ENCODE data around the gene OGG1. TPM values are rescaled to one million over a fixed set of nuclear protein-coding genes. Genes with fewer than 3 reads are reported as not detected.

Gene OGG1
- total and polyA plus RNA-seq, 9 of the 15 experiments (the other 6 are each of a cell fraction or from before 2014, with no cell fraction given): 6.6 to 33.0 (median 24.4) TPM

- TF ChIP-seq ELF4 (CRISPR knock-in tag; IDR thresholded peaks at IDR 0.05): no peak
- no peak for TF ChIP-seq ZNF707 (CRISPR knock-in tag; conservative IDR thresholded peaks at IDR 0.05)
- 0 out of 2 replicates have a peak, but pooled peaks have one; percentile 31 for TF ChIP-seq GABPB1 (CRISPR knock-in tag; IDR thresholded peaks at IDR 0.05)
- TF ChIP-seq ZNF384 (IDR thresholded peaks at IDR 0.05; ENCODE audit: low read depth, low read length): no peak
- no peak for TF ChIP-seq RBM22 (IDR thresholded peaks at IDR 0.05; ENCODE audit: low read depth, low read length, poor library complexity, severe bottlenecking)
- no peak for TF ChIP-seq ILK (tag; IDR thresholded peaks at IDR 0.05; ENCODE audit: borderline replicate concordance, low read depth)
- no peak for TF ChIP-seq HDAC1 (IDR thresholded peaks at IDR 0.05)
- peak in 1 of 2 experiments; percentile 3; a peak in 1 of 4 replicates for TF ChIP-seq ETV6 (IDR thresholded peaks at IDR 0.05; ENCODE audit: borderline replicate concordance in 1 of 2, low read depth in 2 of 2, low read length in 1 of 2)
- no peak for TF ChIP-seq ETV6 (CRISPR knock-in tag; IDR thresholded peaks at IDR 0.05; ENCODE audit: borderline replicate concordance)
- TF ChIP-seq FIP1L1 (IDR thresholded peaks at IDR 0.05; ENCODE audit: low read depth, low read length, poor library complexity, severe bottlenecking): no peak
- TF ChIP-seq SNRNP70 (optimal IDR thresholded peaks at IDR 0.05; ENCODE audit: low read depth, low read length): no peak
- peak; percentile 40; the same call in 1 of the 2 replicates for TF ChIP-seq ZNF589 (CRISPR knock-in tag; IDR thresholded peaks at IDR 0.05; ENCODE audit: low read depth)
- no peak for TF ChIP-seq E2F5 (CRISPR knock-in tag; IDR thresholded peaks at IDR 0.05)
- TF ChIP-seq XRCC3 (IDR thresholded peaks at IDR 0.05): no peak
- TF ChIP-seq ZC3H4 (CRISPR knock-in tag; IDR thresholded peaks at IDR 0.05; ENCODE audit: borderline replicate concordance): no peak
- no peak for TF ChIP-seq PCBP2 (IDR thresholded peaks at IDR 0.05; ENCODE audit: low read depth, low read length, poor library complexity, severe bottlenecking)
- TF ChIP-seq FOXO4 (CRISPR knock-in tag; IDR thresholded peaks at IDR 0.05): no peak
- no peak for TF ChIP-seq BCL6 (CRISPR knock-in tag; IDR thresholded peaks at IDR 0.05)
- TF ChIP-seq ZNF316 (IDR thresholded peaks at IDR 0.05): no peak
- no peak for TF ChIP-seq MTA3 (IDR thresholded peaks at IDR 0.05; ENCODE audit: borderline replicate concordance)
- TF ChIP-seq ZNF12 (CRISPR knock-in tag; IDR thresholded peaks at IDR 0.05): no peak
- no peak for TF ChIP-seq MEF2D (tag; conservative IDR thresholded peaks at IDR 0.05; ENCODE audit: low read depth)
- peak; percentile 77; the same call in 1 of the 2 replicates for TF ChIP-seq ZKSCAN3 (CRISPR knock-in tag; IDR thresholded peaks at IDR 0.05)
- TF ChIP-seq SRSF1 (IDR thresholded peaks at IDR 0.05; ENCODE audit: low read depth, low read length): no peak
- TF ChIP-seq L3MBTL2 (IDR thresholded peaks at IDR 0.05): no peak
- TF ChIP-seq POLR3G (IDR thresholded peaks at IDR 0.05; ENCODE audit: extremely low read depth, insufficient read length, insufficient replicate concordance): no peak
- peak; percentile 40 to 83; a peak in 3 of 4 replicates for TF ChIP-seq SRF (CRISPR knock-in tag; IDR thresholded peaks at IDR 0.05)
- no peak for TF ChIP-seq ARID2 (IDR thresholded peaks at IDR 0.05)
Observed at GRCh38 chr3:9779721-9780457, 30.1 kb downstream of the OGG1 start (continued).
